ENCODE results near the gene ECI1.

- TF ChIP-seq CTCF (IDR thresholded peaks at IDR 0.05) = no peak
- TF ChIP-seq POLR2A (IDR thresholded peaks at IDR 0.05) = no peak
- no peak for TF ChIP-seq EP300 (IDR thresholded peaks at IDR 0.05)
Measured at GRCh38 chr16:2199621-2200139, 51.7 kb downstream of the ECI1 start.

Measured in tibial nerve (tissue), 4 donors.